Astrocyte (in vitro differentiated cells and primary cell): ENCODE results near the gene IL1RAPL2.

Experiments
- EZH2 ChIP-seq: IDR thresholded peaks from 2 replicates; pipeline ENCODE4 v1.6.1; 2012; ENCODE audit warnings: mild to moderate bottlenecking, low read length, inconsistent platforms; ENCODE audit not compliant: insufficient read depth
- TF ChIP-seq, protein P1 (sequence below): IDR thresholded peaks from 2 replicates; pipeline ENCODE4 v1.5.1; 2011; ENCODE audit warnings: low read depth, mild to moderate bottlenecking, inconsistent platforms, low read length, moderate library complexity; ENCODE audit not compliant: insufficient read depth

DNA sequence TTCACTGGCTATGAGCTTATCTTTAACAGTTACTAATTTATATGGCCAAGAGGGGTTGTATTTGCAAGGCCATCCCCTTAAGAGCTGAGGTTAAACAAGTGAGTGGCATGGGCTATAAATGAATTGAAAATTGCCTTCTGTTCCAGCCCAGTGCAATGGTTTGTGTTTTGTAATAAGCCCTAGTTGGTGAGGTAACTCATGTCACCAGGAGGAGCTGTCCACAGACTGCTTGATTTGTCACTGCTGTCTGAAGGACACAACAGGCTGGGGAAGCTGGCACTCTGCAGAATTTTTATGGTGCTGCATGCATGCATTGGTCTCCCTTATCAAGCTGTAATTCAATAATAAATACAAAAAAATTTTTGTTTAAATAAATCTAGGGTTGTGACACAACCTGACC, 223.8 kb downstream of the IL1RAPL2 start:
- TF ChIP-seq, protein P1, sequence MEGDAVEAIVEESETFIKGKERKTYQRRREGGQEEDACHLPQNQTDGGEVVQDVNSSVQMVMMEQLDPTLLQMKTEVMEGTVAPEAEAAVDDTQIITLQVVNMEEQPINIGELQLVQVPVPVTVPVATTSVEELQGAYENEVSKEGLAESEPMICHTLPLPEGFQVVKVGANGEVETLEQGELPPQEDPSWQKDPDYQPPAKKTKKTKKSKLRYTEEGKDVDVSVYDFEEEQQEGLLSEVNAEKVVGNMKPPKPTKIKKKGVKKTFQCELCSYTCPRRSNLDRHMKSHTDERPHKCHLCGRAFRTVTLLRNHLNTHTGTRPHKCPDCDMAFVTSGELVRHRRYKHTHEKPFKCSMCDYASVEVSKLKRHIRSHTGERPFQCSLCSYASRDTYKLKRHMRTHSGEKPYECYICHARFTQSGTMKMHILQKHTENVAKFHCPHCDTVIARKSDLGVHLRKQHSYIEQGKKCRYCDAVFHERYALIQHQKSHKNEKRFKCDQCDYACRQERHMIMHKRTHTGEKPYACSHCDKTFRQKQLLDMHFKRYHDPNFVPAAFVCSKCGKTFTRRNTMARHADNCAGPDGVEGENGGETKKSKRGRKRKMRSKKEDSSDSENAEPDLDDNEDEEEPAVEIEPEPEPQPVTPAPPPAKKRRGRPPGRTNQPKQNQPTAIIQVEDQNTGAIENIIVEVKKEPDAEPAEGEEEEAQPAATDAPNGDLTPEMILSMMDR: no peak
- no peak for TF ChIP-seq EZH2
